Suprapubic skin (tissue), 4 donors: ENCODE data around the gene SHISA4. TPM values are rescaled to one million over a fixed set of nuclear protein-coding genes. Genes with fewer than 3 reads are reported as not detected.
"Not testable (repeated sequence)": the region's sequence is repeated elsewhere in the genome, so short reads cannot be mapped to it uniquely, and the experiment has no call there.

Source experiments
- DNase-seq, 2 donors: peaks; one replicate each; pipeline ENCODE4 v3.0.0-alpha.2; 2019; ENCODE audit warnings: low spot score in 2 of 2
- H3K27ac ChIP-seq: fragments of 200-600 bp; sonication (generic); one replicate; pipeline ENCODE4 v1.5.1; 2019
- H3K27me3 ChIP-seq: fragments of 200-600 bp; sonication (generic); one replicate; pipeline ENCODE4 v1.5.1; 2019
- H3K36me3 ChIP-seq: fragments of 200-600 bp; sonication (generic); one replicate; pipeline ENCODE4 v1.5.1; 2019
- H3K4me1 ChIP-seq: fragments of 200-600 bp; sonication (generic); one replicate; pipeline ENCODE4 v1.5.1; 2019
- H3K4me3 ChIP-seq: fragments of 200-600 bp; sonication (generic); one replicate; pipeline ENCODE4 v1.5.1; 2019; ENCODE audit warnings: mild to moderate bottlenecking
- H3K9me3 ChIP-seq: fragments of 200-600 bp; sonication (generic); one replicate; pipeline ENCODE4 v1.5.1; 2019
- EP300 ChIP-seq: sonication (generic); formaldehyde crosslinking; IDR thresholded peaks from one replicate; pipeline ENCODE4 v1.6.1; 2017; ENCODE audit warnings: antibody characterized with exemption
- POLR2A ChIP-seq, 2 donors: fragments of 450-650 bp; IDR thresholded peaks; one replicate each; pipeline ENCODE4 v1.6.1; 2017; ENCODE audit warnings: antibody characterized with exemption in 2 of 2, mild to moderate bottlenecking in 2 of 2, moderate library complexity in 2 of 2
- POLR2AphosphoS5 ChIP-seq, 3 donors: sonication (generic); formaldehyde crosslinking; IDR thresholded peaks; one replicate each; pipeline ENCODE4 v1.6.1; 2017; ENCODE audit warnings: antibody characterized with exemption in 3 of 3
- WGBS: methylation state at CpG from one replicate; pipeline ENCODE4 v1.1.5; 2018; 5-methylcytosine and 5-hydroxymethylcytosine counted together
- total RNA-seq, 4 donors: library from RNA; depleted of rRNA; stranded (reverse); fragments of >200 nt; gene quantifications; one replicate each; pipeline ENCODE4 v1.1.0, GENCODE V29; 2016
- TF ChIP-seq, protein P1 (sequence below), 2 donors: fragments of 200-600 bp in 1 of 2; fragments of 450-650 bp in 1 of 2; sonication (generic) in 1 of 2; IDR thresholded peaks; one replicate each; pipeline ENCODE4 v1.5.1; 2016 to 2019; ENCODE audit warnings: antibody characterized with exemption in 2 of 2, mild to moderate bottlenecking in 1 of 2, moderate library complexity in 1 of 2

SHISA4 gene, protein sequence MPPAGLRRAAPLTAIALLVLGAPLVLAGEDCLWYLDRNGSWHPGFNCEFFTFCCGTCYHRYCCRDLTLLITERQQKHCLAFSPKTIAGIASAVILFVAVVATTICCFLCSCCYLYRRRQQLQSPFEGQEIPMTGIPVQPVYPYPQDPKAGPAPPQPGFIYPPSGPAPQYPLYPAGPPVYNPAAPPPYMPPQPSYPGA
- 10 to 100 TPM in 1 of 4 donors, 1 to 10 TPM in 3; 5.3 to 19.4 (median 6.7) TPM for total RNA-seq

DNA sequence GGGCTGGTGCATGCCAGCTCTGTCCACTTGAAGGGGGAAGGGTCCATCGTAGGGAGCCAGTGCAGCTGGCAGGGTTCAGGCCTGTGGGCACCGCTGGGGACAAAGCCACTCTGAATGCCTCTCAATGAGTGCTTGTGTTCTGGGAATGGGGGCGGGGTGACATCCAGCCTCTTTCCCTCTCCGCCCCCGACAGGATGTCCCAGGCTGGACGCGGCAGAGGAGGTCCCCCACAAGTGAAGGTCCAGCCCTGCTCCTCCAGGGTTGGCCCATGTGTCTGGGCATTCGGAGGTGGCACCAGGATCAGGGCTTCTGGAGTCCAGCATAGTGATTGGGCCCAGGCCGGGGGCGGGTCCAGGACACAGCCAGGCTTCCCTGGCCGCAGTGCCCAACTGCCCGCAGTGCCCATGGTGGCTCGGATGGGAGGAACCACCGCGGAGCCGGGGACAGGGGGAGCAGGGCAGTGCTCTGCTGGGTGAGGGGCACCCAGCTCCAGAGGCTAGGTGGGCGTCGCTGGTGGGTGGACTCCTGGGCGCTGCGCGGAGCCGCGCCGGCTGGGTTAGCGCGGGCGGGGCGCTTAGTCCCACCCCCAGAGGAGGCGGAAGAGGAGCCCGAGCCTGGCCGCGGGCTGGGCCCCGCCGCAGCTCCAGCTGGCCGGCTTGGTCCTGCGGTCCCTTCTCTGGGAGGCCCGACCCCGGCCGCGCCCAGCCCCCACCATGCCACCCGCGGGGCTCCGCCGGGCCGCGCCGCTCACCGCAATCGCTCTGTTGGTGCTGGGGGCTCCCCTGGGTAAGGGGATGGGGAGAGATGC, at the start of gene SHISA4:
Gene SHISA4 (plus strand): TSS at position 617 of the 808 bp plus-strand sequence. CDS start 97 bp downstream, at position 714.
- WGBS, result 0% methylated on average over 2 of the region's 49 CpGs
- H3K9me3 ChIP-seq, result no peaks in the 10 kb centered on the region
- H3K4me1 ChIP-seq, result peaks cover 49% of the 10 kb centered on the region
- no peaks in the 10 kb centered on the region for H3K27me3 ChIP-seq
- H3K4me3 ChIP-seq, result peak within 1 kb of the TSS; percentile 90
- peak within 1 kb of the TSS; percentile 41 for H3K27ac ChIP-seq
- TF ChIP-seq, protein P1, sequence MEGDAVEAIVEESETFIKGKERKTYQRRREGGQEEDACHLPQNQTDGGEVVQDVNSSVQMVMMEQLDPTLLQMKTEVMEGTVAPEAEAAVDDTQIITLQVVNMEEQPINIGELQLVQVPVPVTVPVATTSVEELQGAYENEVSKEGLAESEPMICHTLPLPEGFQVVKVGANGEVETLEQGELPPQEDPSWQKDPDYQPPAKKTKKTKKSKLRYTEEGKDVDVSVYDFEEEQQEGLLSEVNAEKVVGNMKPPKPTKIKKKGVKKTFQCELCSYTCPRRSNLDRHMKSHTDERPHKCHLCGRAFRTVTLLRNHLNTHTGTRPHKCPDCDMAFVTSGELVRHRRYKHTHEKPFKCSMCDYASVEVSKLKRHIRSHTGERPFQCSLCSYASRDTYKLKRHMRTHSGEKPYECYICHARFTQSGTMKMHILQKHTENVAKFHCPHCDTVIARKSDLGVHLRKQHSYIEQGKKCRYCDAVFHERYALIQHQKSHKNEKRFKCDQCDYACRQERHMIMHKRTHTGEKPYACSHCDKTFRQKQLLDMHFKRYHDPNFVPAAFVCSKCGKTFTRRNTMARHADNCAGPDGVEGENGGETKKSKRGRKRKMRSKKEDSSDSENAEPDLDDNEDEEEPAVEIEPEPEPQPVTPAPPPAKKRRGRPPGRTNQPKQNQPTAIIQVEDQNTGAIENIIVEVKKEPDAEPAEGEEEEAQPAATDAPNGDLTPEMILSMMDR (IDR thresholded peaks at IDR 0.05), result no peak
- peak in 1 of 3 donors; percentile 23 for TF ChIP-seq POLR2AphosphoS5 (IDR thresholded peaks at IDR 0.05)
- peaks cover 2% of the 10 kb centered on the region for H3K36me3 ChIP-seq
- peak; percentile 80 to 84 for DNase-seq

DNA sequence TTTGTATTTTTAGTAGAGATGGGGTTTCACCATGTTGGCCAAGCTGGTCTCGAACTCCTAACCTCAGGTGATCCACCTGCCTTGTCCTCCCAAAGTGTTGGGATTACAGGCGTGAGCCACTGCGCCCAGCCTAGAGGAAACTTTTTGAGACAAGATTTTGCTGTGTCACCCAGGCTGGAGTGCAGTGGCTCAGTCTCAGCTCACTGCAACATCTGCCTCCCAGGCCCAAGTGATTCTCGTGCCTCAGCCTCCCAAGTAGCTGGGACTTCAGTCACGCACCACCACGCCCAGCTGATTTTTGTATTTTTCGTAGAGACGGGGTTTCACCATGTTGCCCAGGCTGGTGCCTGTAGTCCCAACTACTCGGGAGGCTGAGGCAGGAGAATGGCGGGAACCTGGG, 49.6 kb upstream of the SHISA4 start:
- not testable (repeated sequence) for H3K27me3 ChIP-seq, H3K9me3 ChIP-seq, H3K36me3 ChIP-seq, H3K27ac ChIP-seq, DNase-seq, H3K4me1 ChIP-seq, H3K4me3 ChIP-seq
- 97% methylated on average over 10 of the region's 10 CpGs for WGBS

DNA sequence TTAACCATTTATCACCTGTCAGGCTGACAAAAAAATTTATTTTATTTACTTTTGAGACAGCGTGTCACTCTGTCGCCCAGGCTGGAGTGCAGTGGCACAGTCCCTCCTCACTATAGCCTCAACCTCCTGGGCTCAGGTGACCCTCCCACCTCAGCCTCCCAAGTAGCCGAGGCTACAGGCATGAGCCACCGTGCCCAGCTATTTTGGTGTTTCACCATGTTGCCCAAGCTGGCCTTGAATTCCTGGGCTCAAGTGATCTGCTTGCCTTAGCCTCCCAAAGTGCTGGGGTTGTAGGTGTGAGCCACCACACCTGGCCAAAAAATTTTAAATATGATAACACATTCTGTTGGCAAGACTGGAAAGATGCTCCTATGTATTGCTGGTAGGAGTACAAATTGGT, 48.6 kb upstream of the SHISA4 start:
- no peak overlapping the region for H3K4me3 ChIP-seq
- no peak overlapping the region for H3K27ac ChIP-seq
- 96% methylated on average over 4 of the region's 4 CpGs for WGBS
- DNase-seq, result no peak
- H3K27me3 ChIP-seq, result no peaks in the 10 kb centered on the region
- H3K36me3 ChIP-seq, result peaks cover 8% of the 10 kb centered on the region
- no peaks in the 10 kb centered on the region for H3K4me1 ChIP-seq
- TF ChIP-seq POLR2A (IDR thresholded peaks at IDR 0.05), result no peak
- TF ChIP-seq, protein P1 (IDR thresholded peaks at IDR 0.05), result no peak
- no peak for TF ChIP-seq EP300
- no peak for TF ChIP-seq POLR2AphosphoS5 (IDR thresholded peaks at IDR 0.05)
- H3K9me3 ChIP-seq, result no peaks in the 10 kb centered on the region

DNA sequence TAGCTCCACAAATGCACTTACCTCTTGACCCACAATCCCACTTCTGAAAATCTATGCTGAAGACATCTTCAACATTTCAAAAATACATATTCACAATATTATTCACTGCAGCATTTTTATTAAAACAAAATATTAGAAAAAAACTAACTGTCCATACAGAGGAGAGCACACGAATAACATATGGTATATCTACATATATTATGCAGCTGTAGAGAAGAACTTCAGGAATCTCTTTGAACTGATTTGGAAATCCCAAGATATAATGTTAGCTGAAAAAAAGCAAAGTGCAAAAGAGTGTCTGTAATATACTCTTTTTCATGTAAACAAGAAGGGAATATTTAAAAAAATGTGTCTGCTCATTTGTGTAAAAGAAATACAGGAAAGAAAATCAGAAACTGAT, 48.2 kb upstream of the SHISA4 start:
- WGBS, result 82% methylated on average over 1 of the region's 1 CpG
- no peaks in the 10 kb centered on the region for H3K27me3 ChIP-seq
- H3K36me3 ChIP-seq, result peaks cover 8% of the 10 kb centered on the region
- no peak for TF ChIP-seq EP300
- TF ChIP-seq POLR2AphosphoS5 (IDR thresholded peaks at IDR 0.05), result no peak
- TF ChIP-seq POLR2A (IDR thresholded peaks at IDR 0.05), result no peak
- TF ChIP-seq, protein P1 (IDR thresholded peaks at IDR 0.05), result no peak
- H3K4me1 ChIP-seq, result no peaks in the 10 kb centered on the region
- H3K9me3 ChIP-seq, result no peaks in the 10 kb centered on the region
- H3K4me3 ChIP-seq, result no peak overlapping the region
- no peak for DNase-seq
- H3K27ac ChIP-seq, result no peak overlapping the region

DNA sequence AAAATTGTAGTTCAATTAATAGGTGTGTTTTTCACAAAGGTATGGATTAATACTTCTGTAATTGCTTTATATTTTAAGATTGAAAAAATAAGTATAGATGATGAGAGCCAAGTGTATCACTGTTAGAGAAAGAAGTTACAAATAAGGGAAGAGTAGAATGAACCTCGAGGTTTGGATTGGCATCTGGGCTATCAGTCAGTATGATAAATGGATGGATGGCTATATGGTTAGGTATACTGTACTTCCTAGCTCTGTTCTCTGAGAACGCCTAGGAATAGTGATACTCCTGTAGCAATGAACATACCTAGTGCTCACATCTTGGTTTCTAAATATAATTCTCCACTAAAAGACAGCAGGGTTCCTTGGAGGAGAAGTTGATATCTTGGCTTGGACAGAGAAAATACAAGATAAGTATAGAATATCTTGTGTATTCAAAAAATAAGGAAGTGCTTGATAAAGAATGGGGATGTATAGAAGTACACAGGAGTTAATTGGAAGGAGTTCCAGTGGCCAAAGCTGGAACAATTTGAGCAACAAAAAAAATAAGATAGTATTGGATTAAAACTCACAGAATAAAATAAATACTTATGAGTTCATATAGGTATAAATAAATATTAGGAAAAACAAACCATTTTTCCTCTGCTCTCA, 47.3 kb upstream of the SHISA4 start:
- H3K27ac ChIP-seq, result no peak overlapping the region
- H3K4me1 ChIP-seq, result no peaks in the 10 kb centered on the region
- WGBS, result 87% methylated on average over 2 of the region's 2 CpGs
- no peaks in the 10 kb centered on the region for H3K27me3 ChIP-seq
- DNase-seq, result no peak
- H3K9me3 ChIP-seq, result no peaks in the 10 kb centered on the region
- no peak overlapping the region for H3K4me3 ChIP-seq
- H3K36me3 ChIP-seq, result peaks cover 5% of the 10 kb centered on the region
- TF ChIP-seq POLR2AphosphoS5 (IDR thresholded peaks at IDR 0.05), result no peak
- TF ChIP-seq, protein P1 (IDR thresholded peaks at IDR 0.05), result no peak
- TF ChIP-seq EP300, result no peak
- no peak for TF ChIP-seq POLR2A (IDR thresholded peaks at IDR 0.05)
